Kidney glomerular epithelial cell (primary cell): Measurements from ENCODE around the gene SP6.

ENCODE experiments used
- DNase-seq: peaks from one replicate; lab custom pipeline; 2025; lab: John Stamatoyannopoulos, UW

SP6 gene

DNA sequence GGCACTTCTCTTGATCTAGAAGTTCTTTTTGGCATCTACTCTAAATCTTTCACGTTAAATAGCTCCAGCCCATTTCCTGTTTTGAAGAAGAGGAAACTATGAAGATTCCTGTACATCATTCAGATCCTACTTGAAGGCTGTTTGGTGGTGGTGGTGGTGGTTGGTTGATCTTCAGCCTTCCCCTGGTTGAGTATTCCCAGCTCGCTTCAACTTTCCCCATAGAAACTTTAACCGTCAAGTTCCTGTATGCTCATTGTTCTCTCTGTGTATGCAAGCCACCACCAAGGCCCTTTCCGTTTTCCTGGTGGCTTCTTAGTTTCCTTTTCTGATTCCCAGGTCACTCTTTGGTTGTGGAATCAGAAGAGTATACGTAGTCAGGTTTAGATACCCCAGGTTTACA lies 16.2 kb downstream of the SP6 start:
- no peak for DNase-seq

DNA sequence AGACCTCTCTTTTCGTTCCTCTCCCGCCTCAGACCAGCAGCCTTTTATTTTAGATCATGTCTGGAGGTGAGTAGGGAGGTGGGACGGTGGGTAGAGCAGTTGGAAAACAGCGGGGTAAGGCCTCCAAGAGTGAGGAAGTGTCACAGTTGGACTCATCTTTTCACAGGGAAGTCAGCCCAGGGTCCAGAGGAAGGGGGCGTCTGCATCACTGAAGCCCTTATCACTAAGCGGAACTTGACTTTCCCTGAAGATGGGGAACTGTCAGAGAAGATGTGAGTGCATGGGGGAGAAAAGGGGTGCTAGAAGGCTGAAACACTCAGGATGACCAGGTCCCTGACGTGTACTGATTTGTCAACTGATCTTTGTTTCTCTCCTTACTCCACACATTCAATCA lies 19.0 kb downstream of the SP6 start:
- no peak for DNase-seq

- DNase-seq, result peak; percentile 82
Measured at GRCh38 chr17:47831003-47831933, 19.7 kb downstream of the SP6 start, which contains the start of the genes LRRC46 and MRPL10. Gene LRRC46 (plus strand): TSS chr17:47831670. CDS start chr17:47831990, 320 bp downstream. Gene MRPL10 (minus strand): TSS chr17:47831541. CDS start chr17:47831511, 30 bp downstream.

GRCh38 chr17:47830396-47831002 lies 20.5 kb downstream of the SP6 start:
- no peak for DNase-seq

DNA sequence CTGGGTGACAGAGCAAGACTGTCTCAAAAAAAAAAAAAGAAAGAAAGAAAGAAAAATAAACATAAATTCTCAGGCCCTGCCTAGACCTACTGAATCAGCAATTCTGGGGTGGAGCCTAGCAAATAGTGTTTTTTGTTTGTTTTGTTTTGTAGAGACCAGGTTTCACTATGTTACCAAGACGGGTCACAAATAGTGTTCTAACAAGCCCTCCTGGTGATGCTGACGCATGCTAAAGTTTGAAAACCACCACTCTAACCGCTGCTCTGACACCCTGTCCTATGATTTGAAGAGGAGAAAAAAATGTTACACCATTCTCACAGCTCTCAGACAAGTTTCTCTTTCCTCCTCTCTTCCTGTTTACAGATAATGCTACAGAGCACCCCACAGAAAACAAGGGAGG lies 21.1 kb downstream of the SP6 start:
- no peak for DNase-seq

- no peak for DNase-seq
Measured at GRCh38 chr17:47823519-47823918, 27.4 kb downstream of the SP6 start.

DNA sequence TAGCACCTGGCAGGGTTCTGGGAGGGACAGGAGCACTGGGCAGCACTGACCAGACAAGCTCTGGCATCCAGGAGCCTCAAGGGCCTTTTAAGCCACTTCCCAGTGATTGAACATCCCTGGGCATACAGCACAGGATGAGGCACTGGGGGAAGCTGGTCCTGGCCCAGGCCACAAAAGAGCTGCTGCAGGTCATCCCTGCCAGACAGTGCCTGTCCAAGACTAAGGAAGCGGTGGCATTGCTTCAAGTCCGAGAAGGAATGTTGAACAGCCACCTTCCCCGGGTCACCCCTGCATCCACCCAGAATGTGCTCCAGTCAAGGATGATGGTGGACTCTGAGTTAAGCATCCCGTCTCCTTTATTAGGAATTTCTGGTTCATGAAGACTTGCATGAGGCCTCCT lies 28.2 kb downstream of the SP6 start:
- no peak for DNase-seq

- DNase-seq, result peak; percentile 87
Measured at GRCh38 chr17:47821424-47822391, 29.3 kb downstream of the SP6 start, which contains the start of gene OSBPL7. Gene OSBPL7 (minus strand): TSS chr17:47821794. CDS start chr17:47820278, 1,516 bp downstream.

DNA sequence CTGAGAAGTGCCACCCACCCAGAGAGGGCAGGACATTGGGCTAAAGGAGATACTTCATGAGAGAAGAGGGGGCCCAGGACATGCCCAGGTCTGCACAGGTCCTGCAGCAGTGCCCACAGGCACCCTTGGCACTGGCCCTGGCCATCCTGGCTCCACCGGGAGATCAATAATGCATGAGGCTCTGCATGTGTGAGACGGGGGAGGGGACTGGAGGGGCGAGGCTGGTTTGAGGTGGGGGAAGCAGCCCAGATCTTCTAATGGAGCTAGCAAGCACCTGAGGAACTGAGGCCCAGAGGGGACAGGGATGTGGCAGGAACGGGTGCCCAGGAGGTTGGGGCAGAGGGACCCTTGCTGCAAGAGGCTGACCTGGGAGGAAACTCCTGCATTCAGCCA lies 29.9 kb downstream of the SP6 start:
- DNase-seq, result no peak

- DNase-seq, result no peak
Measured at GRCh38 chr17:47820033-47820789, 30.8 kb downstream of the SP6 start.

DNA sequence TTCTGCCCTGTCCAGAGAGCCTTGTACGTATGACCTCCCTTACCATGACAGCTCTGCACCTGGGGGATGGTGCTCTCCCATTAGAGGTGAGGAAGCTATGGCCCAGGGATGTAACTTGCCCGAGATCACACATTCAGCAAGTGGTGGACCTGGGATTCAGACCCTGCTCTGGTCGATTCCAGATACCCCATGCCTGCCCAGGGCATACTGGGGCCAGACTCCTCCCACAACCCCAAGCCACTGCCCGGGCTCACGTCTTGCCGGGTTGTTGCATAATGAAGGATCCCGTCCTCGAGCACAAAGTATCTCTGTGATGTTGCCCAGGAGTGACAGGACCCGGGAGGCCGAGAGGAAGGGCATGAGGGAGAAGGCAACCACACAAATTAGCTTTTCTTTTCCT lies 31.5 kb downstream of the SP6 start:
- no peak for DNase-seq

- no peak for DNase-seq
Measured at GRCh38 chr17:47818002-47818695, 32.8 kb downstream of the SP6 start.

DNA sequence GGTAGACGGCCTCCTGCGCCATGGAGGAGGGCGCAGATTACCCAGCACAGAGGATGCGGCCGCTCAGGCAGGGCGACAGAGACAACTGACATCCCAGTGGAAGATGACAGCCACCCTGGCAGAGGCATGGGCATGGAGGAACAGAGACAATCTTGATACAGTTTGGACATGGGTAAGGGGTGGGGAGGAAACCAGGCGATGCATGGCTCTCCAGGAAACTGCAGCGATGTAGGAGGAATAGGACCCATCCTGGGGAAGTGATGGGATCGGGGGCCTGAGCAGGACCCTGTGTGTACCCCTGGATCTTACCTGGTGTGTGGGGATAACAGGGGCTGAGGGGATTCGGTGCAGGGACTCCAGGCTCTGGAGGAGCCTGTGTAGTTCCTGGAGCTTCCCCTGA lies 34.0 kb downstream of the SP6 start:
- no peak for DNase-seq

DNA sequence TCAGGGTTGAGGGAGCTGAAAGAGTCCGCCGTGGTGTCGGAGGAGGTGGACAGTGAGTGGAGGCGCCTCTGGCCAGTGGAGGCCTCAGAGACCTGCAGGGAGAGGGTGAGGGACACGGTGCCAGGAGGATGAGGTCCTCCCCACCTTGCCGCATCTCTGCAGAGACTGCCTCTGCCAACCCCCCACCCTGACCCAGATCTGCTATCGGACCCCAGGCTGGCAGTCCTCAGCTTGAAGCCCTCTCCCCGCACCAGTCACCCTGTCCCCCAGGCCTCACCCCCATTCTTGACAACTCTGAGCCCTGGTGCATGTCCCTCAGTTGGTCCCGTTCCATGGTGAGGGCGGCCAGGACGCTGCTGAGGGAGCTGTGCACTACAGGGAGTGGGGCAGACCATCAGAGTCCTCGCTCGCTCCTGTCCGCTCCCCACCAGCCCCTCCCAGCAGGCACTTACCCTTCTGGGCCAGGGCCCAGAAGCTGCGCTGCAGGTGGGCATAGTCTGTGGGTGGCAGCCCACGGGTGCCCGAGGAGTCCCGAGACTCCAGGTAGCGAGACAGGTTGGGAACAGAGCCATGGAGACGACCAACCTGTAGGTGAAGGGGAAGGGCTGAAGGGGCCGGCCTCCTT lies 34.7 kb downstream of the SP6 start:
- no peak for DNase-seq

GRCh38 chr17:47815106-47815918 lies 35.7 kb downstream of the SP6 start:
- no peak for DNase-seq

- no peak for DNase-seq
Measured at GRCh38 chr17:47813512-47814031, 37.4 kb downstream of the SP6 start.

DNA sequence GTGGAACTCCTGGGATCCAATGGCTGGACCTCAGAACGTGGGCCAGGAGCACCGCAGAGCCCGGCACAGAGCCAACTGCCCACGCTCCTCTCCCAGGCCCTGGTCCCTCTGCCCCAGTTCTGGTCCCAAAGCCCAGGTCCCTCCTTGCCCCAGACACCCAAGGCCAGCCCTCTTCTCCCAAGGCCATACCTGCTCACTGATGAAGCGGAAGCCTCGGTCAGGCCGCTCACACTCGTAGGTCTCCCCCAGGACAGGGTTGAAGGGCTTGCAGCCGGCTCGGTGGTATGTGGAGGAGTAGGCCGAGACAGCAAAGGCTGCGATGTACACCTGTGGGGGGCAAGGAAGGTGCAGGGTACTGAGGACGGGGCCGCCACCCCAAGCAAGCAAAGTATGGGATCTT lies 37.9 kb downstream of the SP6 start:
- no peak for DNase-seq

DNA sequence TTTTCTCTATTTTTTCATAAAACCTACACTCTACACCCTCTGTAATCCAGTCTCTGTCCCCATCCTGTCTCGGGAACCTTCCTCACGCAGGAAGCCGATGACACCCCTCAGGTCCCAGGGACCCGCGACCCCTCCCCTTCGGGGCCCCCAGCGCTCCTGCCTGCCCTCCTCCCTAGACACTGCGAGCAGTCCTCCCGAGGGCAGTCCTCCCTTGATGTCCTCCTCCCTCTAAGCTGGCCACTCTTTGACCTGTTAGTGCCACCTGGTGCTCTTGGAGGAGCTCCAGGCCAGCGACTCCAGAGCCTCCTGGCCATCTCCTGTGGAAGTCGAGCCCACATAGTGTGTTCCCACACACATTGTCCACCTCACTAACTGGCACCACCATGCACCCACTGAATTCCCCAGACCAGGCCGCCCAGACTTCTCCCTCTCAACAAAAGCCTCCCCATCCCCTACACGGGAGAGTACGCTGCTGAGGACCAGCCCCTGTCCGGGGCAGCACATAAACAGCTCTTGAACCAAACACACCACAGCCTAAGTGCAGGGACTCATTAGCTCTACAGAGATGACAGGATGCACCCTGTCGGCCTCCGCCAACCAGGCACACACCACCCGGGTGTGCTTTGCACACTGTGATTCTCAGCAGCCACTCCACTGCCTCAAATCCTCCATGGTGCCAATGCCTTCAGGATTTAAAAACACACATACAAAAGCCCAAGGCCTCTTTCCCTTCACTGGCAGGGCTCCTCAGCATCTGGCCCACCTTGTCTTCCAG lies 38.6 kb downstream of the SP6 start:
- no peak for DNase-seq
